Stimulated activated CD8-positive, alpha-beta memory T cell treated with anti-CD3 and anti-CD28 coated beads, Interleukin-12 subunit alpha, Interleukin-12 subunit beta, amount 100 ng/mL, for 1 hour (primary cell): ENCODE results near the gene TKT.
A peak's percentile ranks its signal among the peaks of the same experiment; 100 is the strongest.

Experiments used
- DNase-seq: peaks from one replicate; pipeline ENCODE4 v3.0.0-alpha.2; 2020; ENCODE audit warnings: low read depth

The TKT gene

GRCh38 chr3:53224026-53224425 is 31.8 kb downstream of the TKT start:
- no peak for DNase-seq

- no peak for DNase-seq
Observed at GRCh38 chr3:53223541-53223966, 32.3 kb downstream of the TKT start.

- DNase-seq, result no peak
Observed at GRCh38 chr3:53223025-53223424, 32.8 kb downstream of the TKT start.

GRCh38 chr3:53222183-53222901 is 33.5 kb downstream of the TKT start:
- DNase-seq, result no peak

- no peak for DNase-seq
Observed at GRCh38 chr3:53221827-53222182, 34.0 kb downstream of the TKT start.

GRCh38 chr3:53221345-53221744 is 34.5 kb downstream of the TKT start:
- no peak for DNase-seq

GRCh38 chr3:53219895-53220483 is 35.8 kb downstream of the TKT start:
- DNase-seq, result peak; percentile 56

- no peak for DNase-seq
Observed at GRCh38 chr3:53218131-53218530, 37.7 kb downstream of the TKT start.

- DNase-seq, result no peak
Observed at GRCh38 chr3:53217175-53217574, 38.6 kb downstream of the TKT start.

GRCh38 chr3:53216723-53217122 is 39.1 kb downstream of the TKT start:
- no peak for DNase-seq

GRCh38 chr3:53215816-53216215 is 40.0 kb downstream of the TKT start:
- DNase-seq, result no peak

- no peak for DNase-seq
Observed at GRCh38 chr3:53213276-53213675, 42.5 kb downstream of the TKT start.

GRCh38 chr3:53211706-53212702 is 43.8 kb downstream of the TKT start:
- no peak for DNase-seq

- no peak for DNase-seq
Observed at GRCh38 chr3:53202331-53203015, 53.3 kb downstream of the TKT start.

GRCh38 chr3:53200501-53201498 is 55.0 kb downstream of the TKT start:
- no peak for DNase-seq

GRCh38 chr3:53199834-53200233 is 56.0 kb downstream of the TKT start:
- no peak for DNase-seq

- no peak for DNase-seq
Observed at GRCh38 chr3:53198996-53199395, 56.8 kb downstream of the TKT start.

GRCh38 chr3:53198256-53198977 is 57.4 kb downstream of the TKT start:
- DNase-seq, result no peak

GRCh38 chr3:53196575-53197407 is 59.0 kb downstream of the TKT start:
- DNase-seq, result no peak
